GM23248 (cell line): ENCODE data around the gene LRP5.

ENCODE experiments used
- EZH2 ChIP-seq: fragments of 200-600 bp; sonication (generic); IDR thresholded peaks from 2 replicates; pipeline ENCODE4 v1.6.1; 2018; ENCODE audit warnings: antibody characterized with exemption, mild to moderate bottlenecking; ENCODE audit not compliant: insufficient read depth, poor library complexity, severe bottlenecking
- EZH2phosphoT487 ChIP-seq: fragments of 200-600 bp; sonication (generic); IDR thresholded peaks from 2 replicates; pipeline ENCODE4 v1.6.1; 2018; ENCODE audit warnings: antibody characterized with exemption, moderate library complexity, mild to moderate bottlenecking, low read depth; ENCODE audit not compliant: insufficient read depth

DNA sequence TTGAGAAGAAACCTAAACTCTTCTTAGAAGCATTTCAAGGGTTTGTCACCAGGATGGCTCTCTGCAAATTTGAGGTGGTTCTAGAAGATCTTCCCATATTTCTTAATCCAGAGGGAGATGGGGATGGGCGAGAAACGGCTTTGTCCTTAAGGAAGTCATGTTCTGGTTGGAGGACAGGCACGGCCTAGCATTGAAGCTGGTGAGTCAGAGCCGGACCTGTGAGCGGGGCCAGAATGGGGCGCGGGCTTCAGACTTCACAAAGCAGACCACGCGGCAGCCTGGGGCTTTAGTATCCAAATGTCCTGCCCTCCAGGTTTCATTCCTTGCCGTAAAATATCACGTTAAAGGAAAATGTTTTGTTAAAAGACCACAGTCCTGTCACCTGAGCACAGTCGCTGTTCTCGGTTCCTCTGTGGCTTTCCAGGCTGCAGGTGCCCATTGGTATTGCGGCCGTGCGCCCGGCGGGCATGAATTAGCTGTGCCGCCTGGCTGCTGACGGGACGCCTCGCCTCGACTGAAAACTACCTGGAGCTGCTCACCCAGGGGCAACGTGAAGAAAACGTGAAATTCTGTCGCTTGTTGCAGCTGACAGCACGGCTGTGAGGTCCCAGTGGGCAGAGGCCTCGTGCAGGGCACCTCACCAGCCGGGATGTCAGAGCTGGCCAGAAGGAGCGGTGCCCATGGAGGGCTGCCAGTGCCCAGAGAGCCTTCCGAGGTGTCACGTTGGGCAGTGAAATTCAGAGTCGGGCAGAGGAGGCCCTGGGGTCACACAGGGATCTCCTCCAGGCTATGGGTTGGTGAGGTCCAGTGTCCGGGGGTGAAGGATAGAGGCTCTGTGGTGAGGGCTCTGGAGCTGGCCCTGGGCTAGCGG lies 59.0 kb downstream of the LRP5 start:
- no peak for TF ChIP-seq EZH2
- no peak for TF ChIP-seq EZH2phosphoT487
